Smooth muscle cell of the umbilical artery (primary cell): ENCODE measurements around the gene JSRP1. TPM values are rescaled to one million over a fixed set of nuclear protein-coding genes. Genes with fewer than 3 reads are reported as not detected.

ENCODE experiments used
- total RNA-seq: library from RNA; depleted of rRNA; stranded (reverse); fragments of >200 nt; gene quantifications from 2 replicates; pipeline ENCODE4 v1.2.3, GENCODE V29; 2014

The JSRP1 gene, protein sequence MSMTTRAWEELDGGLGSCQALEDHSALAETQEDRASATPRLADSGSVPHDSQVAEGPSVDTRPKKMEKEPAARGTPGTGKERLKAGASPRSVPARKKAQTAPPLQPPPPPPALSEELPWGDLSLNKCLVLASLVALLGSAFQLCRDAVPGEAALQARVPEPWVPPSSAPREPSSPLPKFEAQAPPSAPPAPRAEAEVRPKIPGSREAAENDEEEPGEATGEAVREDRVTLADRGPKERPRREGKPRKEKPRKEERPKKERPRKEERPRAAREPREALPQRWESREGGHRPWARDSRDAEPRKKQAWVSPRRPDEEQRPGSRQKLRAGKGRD
- total RNA-seq = 0.14 and 0.30 TPM in 2 replicates

DNA sequence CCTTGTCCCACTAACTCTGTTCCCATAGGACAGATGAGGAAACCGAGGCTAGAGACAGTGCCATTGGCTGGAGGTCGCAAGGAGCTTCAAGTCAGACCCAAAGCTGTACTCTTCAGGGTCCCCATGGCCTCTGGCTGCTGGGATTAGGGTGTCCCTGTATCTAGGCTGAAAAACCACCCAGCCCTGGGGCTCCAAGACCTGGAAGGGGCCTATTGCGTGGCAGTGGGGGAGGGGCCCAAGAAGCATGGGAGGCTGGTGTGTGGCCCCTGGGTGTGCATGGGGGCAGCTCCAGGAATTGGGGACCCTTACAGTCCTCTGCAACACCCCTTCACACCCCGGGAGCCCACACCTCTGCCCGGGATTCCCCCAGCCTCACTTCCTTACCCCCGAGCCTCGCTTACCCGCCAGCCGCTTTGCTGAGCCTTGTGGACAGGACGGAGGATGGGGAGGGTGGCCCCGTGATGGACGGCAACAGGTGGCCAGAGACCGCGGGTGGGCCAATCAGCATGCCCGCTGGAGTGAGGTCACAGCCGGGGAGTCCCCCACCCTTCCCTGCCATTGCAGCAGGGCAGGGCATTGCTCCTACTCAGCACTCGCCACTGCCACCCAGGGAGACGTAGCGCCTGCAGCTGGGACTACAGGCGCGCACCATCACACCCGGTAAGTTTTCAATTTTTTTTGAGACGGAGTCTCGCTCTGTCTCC, at the start of gene JSRP1:
JSRP1 (minus strand) TSS at position 436 of the 704 bp plus-strand sequence. CDS start 1,103 bp downstream, outside the sequence.

DNA sequence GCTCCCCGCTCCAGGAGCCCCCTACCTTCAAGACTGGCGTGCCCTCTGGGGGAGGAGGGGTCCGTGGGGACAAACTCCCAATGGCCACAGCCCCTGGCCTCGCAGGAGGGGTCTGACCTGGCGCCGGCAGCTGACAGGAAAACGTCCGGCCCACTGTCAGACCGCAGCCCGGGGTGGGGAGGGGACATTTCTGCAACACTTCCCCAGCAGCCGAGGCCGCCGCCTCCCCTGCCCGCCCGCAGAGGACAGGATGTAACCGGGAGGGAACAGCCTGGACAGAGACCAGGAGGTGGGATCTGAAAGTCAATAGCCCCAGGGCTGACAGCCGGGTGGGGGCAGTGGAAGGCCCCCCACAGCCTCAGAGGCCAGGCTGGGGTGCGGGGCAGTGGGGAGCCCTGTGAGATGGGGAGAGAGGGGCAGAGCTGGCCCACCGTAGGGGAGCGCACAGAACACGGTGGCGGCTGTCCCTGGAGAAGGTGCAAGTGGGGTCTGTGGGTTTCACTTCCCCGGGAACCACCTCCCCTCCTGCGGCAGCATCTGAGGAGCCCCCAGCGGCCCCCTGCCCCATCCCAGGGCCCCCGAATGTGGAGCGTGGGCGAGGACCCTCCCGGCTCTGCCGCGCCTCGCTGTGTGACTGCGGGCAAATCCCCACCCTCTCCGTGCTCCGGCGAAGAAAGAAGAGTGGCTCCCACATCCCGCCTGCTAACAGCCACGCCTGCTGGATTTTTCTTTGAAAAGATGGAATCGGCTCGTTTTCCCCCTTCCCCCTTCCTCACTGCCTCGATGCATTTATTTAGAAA, 26.0 kb upstream of the JSRP1 start, which contains the start of gene PEAK3:
PEAK3 (minus strand) TSS at position 114 of the 800 bp plus-strand sequence. CDS start 1,244 bp downstream, outside the sequence.

DNA sequence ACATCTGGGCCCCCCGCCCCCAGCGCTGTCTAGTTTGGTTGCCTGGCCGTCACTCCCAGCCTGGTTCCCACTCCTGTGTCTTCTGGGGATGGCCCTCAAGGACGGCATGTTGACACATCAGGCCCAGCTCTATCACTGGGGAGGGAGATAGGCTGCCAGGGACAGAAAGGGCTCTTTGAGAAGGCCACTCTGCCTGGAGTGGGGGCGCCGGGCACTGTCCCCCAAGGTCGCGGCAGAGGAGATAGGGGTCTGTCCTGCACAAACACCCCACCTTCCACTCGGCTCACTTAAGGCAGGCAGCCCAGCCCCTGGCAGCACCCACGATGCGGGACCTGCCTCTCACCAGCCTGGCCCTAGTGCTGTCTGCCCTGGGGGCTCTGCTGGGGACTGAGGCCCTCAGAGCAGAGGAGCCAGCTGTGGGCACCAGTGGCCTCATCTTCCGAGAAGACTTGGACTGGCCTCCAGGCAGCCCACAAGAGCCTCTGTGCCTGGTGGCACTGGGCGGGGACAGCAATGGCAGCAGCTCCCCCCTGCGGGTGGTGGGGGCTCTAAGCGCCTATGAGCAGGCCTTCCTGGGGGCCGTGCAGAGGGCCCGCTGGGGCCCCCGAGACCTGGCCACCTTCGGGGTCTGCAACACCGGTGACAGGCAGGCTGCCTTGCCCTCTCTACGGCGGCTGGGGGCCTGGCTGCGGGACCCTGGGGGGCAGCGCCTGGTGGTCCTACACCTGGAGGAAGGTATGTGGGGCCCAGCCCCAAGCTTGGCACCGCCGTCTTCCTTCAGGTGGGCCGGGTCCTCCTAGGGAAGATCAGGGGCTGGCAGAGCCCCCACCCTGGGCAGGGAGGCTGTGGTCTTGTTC, 7.0 kb downstream of the JSRP1 start, which contains the start of gene AMH:
AMH (plus strand) TSS at position 314 of the 857 bp plus-strand sequence; CDS start at position 324, 10 bp downstream.

DNA sequence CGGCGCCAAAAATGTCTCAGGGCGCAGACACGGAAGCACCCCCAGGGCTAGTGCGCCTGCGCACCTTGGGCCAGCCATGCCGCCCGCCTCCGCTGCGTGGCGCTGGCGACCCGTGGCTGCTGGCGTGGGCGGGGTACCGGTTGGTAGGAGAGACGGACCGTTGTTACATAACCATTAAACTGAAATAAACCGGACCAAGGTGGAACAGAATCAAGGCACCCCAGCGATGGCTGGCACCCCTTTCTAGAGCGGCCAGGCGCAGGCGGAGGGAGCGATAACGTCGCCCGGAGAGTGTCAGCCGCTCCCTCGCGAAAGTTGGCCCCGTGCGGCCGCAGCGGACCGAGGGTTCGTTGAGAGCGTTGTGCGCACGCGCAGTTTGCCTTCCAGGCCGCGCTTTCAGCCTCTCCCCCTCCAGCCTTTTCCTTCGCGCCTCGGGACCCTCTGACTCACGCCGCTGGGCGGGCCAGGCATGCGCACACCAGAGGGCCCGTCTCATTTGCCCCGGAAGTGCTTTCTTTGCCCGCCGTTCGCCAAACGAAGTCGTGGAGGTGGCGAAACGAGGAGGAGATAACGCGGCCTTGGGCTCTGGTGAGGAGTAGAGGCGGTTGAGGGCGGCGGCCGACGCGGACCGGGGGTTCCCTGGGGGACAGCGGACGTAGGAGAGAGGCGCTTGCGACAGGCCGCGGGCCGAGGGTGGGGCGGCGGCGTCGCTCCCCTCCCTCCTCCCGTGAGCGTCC, 19.7 kb downstream of the JSRP1 start, which contains the start of the genes PLEKHJ1 and SF3A2:
PLEKHJ1 (minus strand) TSS at position 16 of the 737 bp plus-strand sequence. CDS start 81 bp downstream, outside the sequence.
SF3A2 (plus strand) TSS at position 511 of the 737 bp plus-strand sequence. CDS start 6,595 bp downstream, outside the sequence.

Other genes with a start within 250 kb of the JSRP1 start
- 49.9 and 123 TPM in 2 replicates for gene BTBD2, start 240.7 kb downstream of the JSRP1 start, total RNA-seq
- 49.0 and 102 TPM in 2 replicates for gene MKNK2, start 205.2 kb downstream of the JSRP1 start, total RNA-seq
- 14.0 and 36.9 TPM in 2 replicates for gene MOB3A, start 160.1 kb downstream of the JSRP1 start, total RNA-seq
- 0.89 and 1.5 TPM in 2 replicates for gene IZUMO4, start 159.5 kb downstream of the JSRP1 start, total RNA-seq
- 106 and 185 TPM in 2 replicates for gene AP3D1, start 104.9 kb downstream of the JSRP1 start, total RNA-seq
- gene DOT1L, start 92.5 kb downstream of the JSRP1 start, total RNA-seq = 3.9 and 10.5 TPM in 2 replicates
- 44.4 and 46.3 TPM in 2 replicates for gene PLEKHJ1, start 20.1 kb downstream of the JSRP1 start, total RNA-seq
- 22.9 and 39.8 TPM in 2 replicates for gene SF3A2, start 19.6 kb downstream of the JSRP1 start, total RNA-seq
- gene AMH, start 7.1 kb downstream of the JSRP1 start, total RNA-seq = 0.59 and 1.1 TPM in 2 replicates
- not detected in 2 replicates for gene PEAK3, start 25.8 kb upstream of the JSRP1 start, total RNA-seq
- not detected in 2 replicates for gene LINGO3, start 51.7 kb upstream of the JSRP1 start, total RNA-seq
- 105 and 126 TPM in 2 replicates for gene LSM7, start 72.2 kb upstream of the JSRP1 start, total RNA-seq
- gene SPPL2B, start 72.3 kb upstream of the JSRP1 start, total RNA-seq = 43.7 and 57.3 TPM in 2 replicates
- not detected in 2 replicates for gene TMPRSS9, start 103.8 kb upstream of the JSRP1 start, total RNA-seq
- gene TIMM13, start 171.2 kb upstream of the JSRP1 start, total RNA-seq = 25.8 and 29.1 TPM in 2 replicates
- gene LMNB2, start 200.5 kb upstream of the JSRP1 start, total RNA-seq = 49.6 and 135 TPM in 2 replicates
- 15.6 and 44.2 TPM in 2 replicates for gene GADD45B, start 219.7 kb upstream of the JSRP1 start, total RNA-seq